A549 treated with dexamethasone at 1 μM for 4 hours (cell line): ENCODE measurements around the gene GCC1. TPM values are rescaled to one million over a fixed set of nuclear protein-coding genes. Genes with fewer than 3 reads are reported as not detected.

ENCODE experiments used
- total RNA-seq: library from RNA; stranded (reverse); fragments of 200-300 nt; extraction: Qiagen RNA extraction; gene quantifications from 5 replicates; pipeline ENCODE4 v1.2.3, GENCODE V29; 2022

GCC1 gene, protein sequence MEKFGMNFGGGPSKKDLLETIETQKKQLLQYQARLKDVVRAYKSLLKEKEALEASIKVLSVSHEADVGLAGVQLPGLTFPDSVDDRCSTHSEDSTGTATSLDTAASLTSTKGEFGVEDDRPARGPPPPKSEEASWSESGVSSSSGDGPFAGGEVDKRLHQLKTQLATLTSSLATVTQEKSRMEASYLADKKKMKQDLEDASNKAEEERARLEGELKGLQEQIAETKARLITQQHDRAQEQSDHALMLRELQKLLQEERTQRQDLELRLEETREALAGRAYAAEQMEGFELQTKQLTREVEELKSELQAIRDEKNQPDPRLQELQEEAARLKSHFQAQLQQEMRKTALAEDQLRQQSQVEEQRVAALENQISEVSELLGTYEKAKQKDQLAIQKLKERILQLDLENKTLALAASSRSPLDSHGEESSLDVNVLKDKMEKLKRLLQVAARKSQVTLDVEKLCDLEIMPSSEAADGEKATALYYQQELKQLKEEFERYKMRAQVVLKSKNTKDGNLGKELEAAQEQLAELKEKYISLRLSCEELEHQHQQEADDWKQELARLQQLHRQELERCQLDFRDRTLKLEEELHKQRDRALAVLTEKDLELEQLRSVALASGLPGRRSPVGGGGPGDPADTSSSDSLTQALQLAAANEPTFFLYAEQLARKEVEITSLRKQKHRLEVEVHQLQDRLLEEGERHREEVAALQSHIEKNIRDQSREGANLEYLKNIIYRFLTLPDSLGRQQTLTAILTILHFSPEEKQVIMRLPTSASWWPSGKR
- 14.0 to 15.8 TPM (median 14.7 TPM) in 5 replicates for total RNA-seq

GRCh38 chr7:127585044-127585953, at the start of gene GCC1:
Gene GCC1 (minus strand): TSS chr7:127585596. CDS start chr7:127585182, 414 bp downstream.

GRCh38 chr7:127618042-127618441, 32.6 kb upstream of the GCC1 start, which contains the start of gene PAX4:
Gene PAX4 (minus strand): TSS chr7:127618142. CDS start chr7:127615928, 2,214 bp downstream.

DNA sequence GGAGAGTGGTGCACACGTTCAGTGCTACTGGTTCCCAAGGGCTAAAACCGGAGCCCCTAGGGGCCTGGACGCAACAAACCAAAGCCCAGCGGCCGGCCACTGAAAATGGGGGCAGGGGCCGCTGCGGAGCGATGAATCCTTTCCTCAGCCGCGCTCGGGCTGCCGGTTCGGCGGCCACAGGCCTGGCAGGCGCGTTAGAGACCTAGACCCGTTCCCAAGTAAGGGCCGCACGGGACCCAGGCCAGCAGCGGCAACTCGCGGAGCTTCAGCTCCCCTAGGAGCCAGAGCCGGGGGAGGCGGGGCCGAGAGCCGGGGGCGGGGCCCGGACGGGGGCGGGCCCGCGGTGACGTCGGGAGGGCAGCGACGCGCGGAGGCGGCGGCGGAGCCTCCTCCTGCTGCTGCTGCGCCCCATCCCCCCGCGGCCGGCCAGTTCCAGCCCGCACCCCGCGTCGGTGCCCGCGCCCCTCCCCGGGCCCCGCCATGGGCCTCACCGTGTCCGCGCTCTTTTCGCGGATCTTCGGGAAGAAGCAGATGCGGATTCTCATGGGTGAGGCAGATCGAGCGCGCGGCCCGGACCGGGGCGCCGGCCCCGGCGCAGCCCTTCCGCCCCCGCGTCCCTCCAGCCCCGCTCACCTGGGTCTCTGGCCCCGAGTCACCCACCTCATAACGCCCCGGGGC, 2.8 kb upstream of the GCC1 start, which contains the start of gene ARF5:
ARF5 (plus strand) TSS at position 393 of the 678 bp plus-strand sequence; CDS start at position 481, 88 bp downstream.

Other genes starting within 250 kb of the GCC1 start
- 10.1 to 16.3 TPM (median 12.4 TPM) in 5 replicates for gene ZNF800, start 192.9 kb downstream of the GCC1 start, total RNA-seq
- 161 to 213 TPM (median 164 TPM) in 5 replicates for gene ARF5, start 2.8 kb upstream of the GCC1 start, total RNA-seq
- gene FSCN3, start 8.1 kb upstream of the GCC1 start, total RNA-seq, result 0.09 to 0.19 TPM (median 0.16 TPM) in 3 of 5 replicates, not detected in the others
- gene PAX4, start 32.5 kb upstream of the GCC1 start, total RNA-seq, result not detected in 5 replicates
- gene SND1, start 66.6 kb upstream of the GCC1 start, total RNA-seq, result 95.5 to 122 TPM (median 117 TPM) in 5 replicates